Breast epithelium (tissue), 4 donors: ENCODE data around the gene P3H1. TPM values are rescaled to one million over a fixed set of nuclear protein-coding genes. Genes with fewer than 3 reads are reported as not detected.
A peak's percentile ranks its signal among the peaks of the same experiment; 100 is the strongest.

ENCODE experiments used
- DNase-seq, 2 donors: peaks; one replicate each; pipeline ENCODE4 v3.0.0-alpha.2; 2019; ENCODE audit warnings: low spot score in 2 of 2
- H3K27ac ChIP-seq, 2 donors: fragments of 200-600 bp; sonication (generic) in 1 of 2; one replicate each; pipeline ENCODE4 v1.5.1; 2016 to 2019; ENCODE audit warnings: mild to moderate bottlenecking in 1 of 2
- H3K27me3 ChIP-seq, 2 donors: fragments of 200-600 bp; sonication (generic) in 1 of 2; one replicate each; pipeline versions ENCODE4 v1.5.1 to v1.6.0; 2017 to 2019; ENCODE audit warnings: control low read depth in 1 of 2, mild to moderate bottlenecking in 1 of 2
- H3K36me3 ChIP-seq: fragments of 200-600 bp; one replicate; pipeline ENCODE4 v1.5.1; 2019
- H3K4me1 ChIP-seq, 2 donors: fragments of 200-600 bp; sonication (generic); one replicate each; pipeline ENCODE4 v1.5.1; 2016 to 2019; ENCODE audit warnings: control low read depth in 1 of 2
- H3K4me3 ChIP-seq, 3 donors: fragments of 200-600 bp; sonication (generic); 1 replicate in 2 of 3; 2 replicates in 1 of 3; pipeline ENCODE4 v1.5.1; 2016 to 2019; ENCODE audit warnings: mild to moderate bottlenecking in 3 of 3, moderate library complexity in 2 of 3
- H3K9me3 ChIP-seq, 2 donors: fragments of 200-600 bp; sonication (generic) in 1 of 2; one replicate each; pipeline ENCODE4 v1.5.1; 2016 to 2019; ENCODE audit warnings: control low read depth in 1 of 2
- POLR2A ChIP-seq: fragments of 450-650 bp; IDR thresholded peaks from one replicate; pipeline ENCODE4 v1.6.1; 2016; ENCODE audit warnings: antibody characterized with exemption, mild to moderate bottlenecking, moderate library complexity
- POLR2AphosphoS5 ChIP-seq, 3 donors: sonication (generic); formaldehyde crosslinking; IDR thresholded peaks; one replicate each; pipeline ENCODE4 v1.6.1; 2017; ENCODE audit warnings: antibody characterized with exemption in 3 of 3
- intact Hi-C: fragments of 100-400 bp; cut with DNase I; formaldehyde crosslinking; loops from one replicate; pipeline ENCODE4 v1.15.1; 2023; ENCODE audit warnings: low total_unique reads
- total RNA-seq, 3 donors: library from RNA; depleted of rRNA; stranded (reverse); fragments of >200 nt; gene quantifications; one replicate each; pipeline ENCODE4 v1.1.0, GENCODE V29; 2016
- TF ChIP-seq, protein P1 (sequence below), 3 donors: fragments of 450-650 bp; IDR thresholded peaks; one replicate each; pipeline ENCODE4 v1.5.1; 2016 to 2017; ENCODE audit warnings: antibody characterized with exemption in 3 of 3, mild to moderate bottlenecking in 3 of 3, moderate library complexity in 3 of 3

P3H1 gene
- total RNA-seq, 3 donors from 2014 or later: 23.1 to 34.9 (median 34.4) TPM

DNA sequence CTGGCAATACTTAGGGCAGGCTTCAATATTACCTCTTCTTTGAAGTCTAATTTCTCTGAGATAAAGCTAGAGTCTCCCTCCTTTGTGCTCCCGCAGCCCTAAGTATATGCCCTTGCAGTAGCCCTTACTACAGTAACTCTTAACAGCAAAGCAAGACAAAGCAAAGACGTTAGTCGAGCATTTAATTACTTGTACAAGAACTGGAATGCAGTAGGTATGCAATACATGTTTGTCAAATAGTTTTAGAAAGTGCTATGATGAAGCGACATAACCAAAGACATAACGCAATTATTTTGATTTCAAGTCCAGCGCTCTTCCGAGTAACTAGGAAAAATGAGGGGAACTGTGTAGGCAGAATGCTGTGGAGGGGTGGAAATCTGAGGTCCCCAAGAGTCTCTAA, 1.6 kb downstream of the P3H1 start:
- DNase-seq: no peak
- Histone ChIP-seq H3K4me3 (peak overlapping the region; percentile 70 to 98 (median 96)), H3K27me3 (no peaks in the 10 kb centered on the region), H3K27ac (peak overlapping the region; percentile 88 to 89), H3K4me1 (peaks cover 5 to 7% of the 10 kb centered on the region in 2 donors), H3K36me3 (no peaks in the 10 kb centered on the region), H3K9me3 (no peaks in the 10 kb centered on the region)
- intact Hi-C loops: no loop called here
- no peak for TF ChIP-seq POLR2A
- TF ChIP-seq POLR2AphosphoS5 (IDR thresholded peaks at IDR 0.05): no peak
- TF ChIP-seq, protein P1, sequence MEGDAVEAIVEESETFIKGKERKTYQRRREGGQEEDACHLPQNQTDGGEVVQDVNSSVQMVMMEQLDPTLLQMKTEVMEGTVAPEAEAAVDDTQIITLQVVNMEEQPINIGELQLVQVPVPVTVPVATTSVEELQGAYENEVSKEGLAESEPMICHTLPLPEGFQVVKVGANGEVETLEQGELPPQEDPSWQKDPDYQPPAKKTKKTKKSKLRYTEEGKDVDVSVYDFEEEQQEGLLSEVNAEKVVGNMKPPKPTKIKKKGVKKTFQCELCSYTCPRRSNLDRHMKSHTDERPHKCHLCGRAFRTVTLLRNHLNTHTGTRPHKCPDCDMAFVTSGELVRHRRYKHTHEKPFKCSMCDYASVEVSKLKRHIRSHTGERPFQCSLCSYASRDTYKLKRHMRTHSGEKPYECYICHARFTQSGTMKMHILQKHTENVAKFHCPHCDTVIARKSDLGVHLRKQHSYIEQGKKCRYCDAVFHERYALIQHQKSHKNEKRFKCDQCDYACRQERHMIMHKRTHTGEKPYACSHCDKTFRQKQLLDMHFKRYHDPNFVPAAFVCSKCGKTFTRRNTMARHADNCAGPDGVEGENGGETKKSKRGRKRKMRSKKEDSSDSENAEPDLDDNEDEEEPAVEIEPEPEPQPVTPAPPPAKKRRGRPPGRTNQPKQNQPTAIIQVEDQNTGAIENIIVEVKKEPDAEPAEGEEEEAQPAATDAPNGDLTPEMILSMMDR (IDR thresholded peaks at IDR 0.05): no peak

DNA sequence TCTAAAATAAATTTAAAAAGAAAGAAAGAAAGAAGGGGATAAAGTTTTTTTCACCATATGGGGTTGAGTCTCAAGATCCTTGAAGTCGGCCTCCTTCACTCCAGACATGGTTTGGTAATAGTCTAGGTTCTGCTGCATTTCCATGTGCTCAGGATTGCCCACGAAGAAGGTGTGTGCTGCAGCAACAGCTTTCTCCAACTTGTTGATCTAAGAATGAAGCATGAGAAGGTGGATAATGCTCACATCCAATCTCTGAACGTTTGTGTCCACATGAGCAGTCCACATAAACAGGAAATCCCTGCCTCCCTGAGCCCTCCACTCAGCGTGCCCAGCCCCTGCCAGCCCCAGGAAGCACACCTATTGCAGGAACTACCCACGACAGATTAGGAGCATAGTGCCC, 4.6 kb downstream of the P3H1 start:
- TF ChIP-seq POLR2AphosphoS5 (IDR thresholded peaks at IDR 0.05) (no peak), POLR2A (no peak)
- TF ChIP-seq, protein P1 (IDR thresholded peaks at IDR 0.05): no peak
- DNase-seq: no peak
- no peaks in the 10 kb centered on the region for H3K9me3 ChIP-seq
- intact Hi-C loops: no loop called here
- no peak overlapping the region for H3K4me3 ChIP-seq
- H3K27me3 ChIP-seq: no peaks in the 10 kb centered on the region
- H3K36me3 ChIP-seq: no peaks in the 10 kb centered on the region
- peaks cover 0 to 5% of the 10 kb centered on the region in 2 donors for H3K4me1 ChIP-seq
- H3K27ac ChIP-seq: peak overlapping the region; percentile 28 to 45

DNA sequence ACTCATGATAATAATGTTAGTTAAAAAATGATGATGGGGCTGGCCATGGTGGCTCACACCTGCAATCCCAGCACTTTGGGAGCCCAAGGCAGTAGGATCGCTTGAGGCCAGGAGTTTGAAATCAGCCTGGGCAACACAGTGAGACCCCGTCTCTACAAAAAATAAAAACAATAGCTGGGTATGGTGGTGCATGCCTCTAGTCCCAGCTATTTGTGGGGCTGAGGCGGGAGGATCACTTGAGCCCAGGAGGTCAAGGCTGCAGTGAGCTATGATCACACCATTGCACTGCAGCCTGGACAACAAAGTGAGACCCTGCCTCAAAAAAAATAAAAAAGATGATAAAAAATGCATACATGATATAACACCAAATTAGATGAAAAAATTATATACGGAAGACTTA, 5.3 kb downstream of the P3H1 start:
- TF ChIP-seq, protein P1 (IDR thresholded peaks at IDR 0.05): no peak
- no peak for TF ChIP-seq POLR2AphosphoS5 (IDR thresholded peaks at IDR 0.05)
- TF ChIP-seq POLR2A: no peak
- no peaks in the 10 kb centered on the region for H3K9me3 ChIP-seq
- DNase-seq: no peak
- H3K4me3 ChIP-seq: no peak overlapping the region
- peaks cover 0 to 5% of the 10 kb centered on the region in 2 donors for H3K4me1 ChIP-seq
- intact Hi-C loops: no loop called here
- H3K36me3 ChIP-seq: no peaks in the 10 kb centered on the region
- H3K27ac ChIP-seq: no peak overlapping the region
- no peaks in the 10 kb centered on the region for H3K27me3 ChIP-seq

DNA sequence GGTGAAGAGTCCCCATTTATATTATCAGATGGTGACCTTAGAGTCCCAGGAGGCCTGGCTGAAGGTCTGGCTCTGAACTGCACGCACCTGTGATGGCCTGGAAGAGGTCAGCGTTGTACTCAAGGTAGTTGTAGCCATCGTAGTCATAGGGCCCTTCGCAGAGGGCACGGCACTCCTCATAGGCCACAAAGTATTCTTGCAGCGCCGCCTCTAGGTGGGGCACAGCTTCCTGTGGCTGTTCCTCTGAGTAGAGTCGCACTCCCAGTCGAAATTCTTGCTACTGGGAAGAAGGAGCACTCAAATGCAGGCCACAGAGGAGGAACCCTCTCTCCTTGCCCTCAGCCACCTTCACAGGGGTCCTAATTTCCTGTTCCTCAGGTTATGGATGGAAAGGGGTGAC, 7.7 kb downstream of the P3H1 start:
- intact Hi-C loops: no loop called here
- H3K4me3 ChIP-seq: no peak overlapping the region
- TF ChIP-seq POLR2A (no peak), POLR2AphosphoS5 (IDR thresholded peaks at IDR 0.05) (no peak)
- TF ChIP-seq, protein P1 (IDR thresholded peaks at IDR 0.05): no peak
- DNase-seq: no peak
- H3K27me3 ChIP-seq: no peaks in the 10 kb centered on the region
- H3K4me1 ChIP-seq: no peaks in the 10 kb centered on the region
- no peaks in the 10 kb centered on the region for H3K9me3 ChIP-seq
- H3K27ac ChIP-seq: no peak overlapping the region
- no peaks in the 10 kb centered on the region for H3K36me3 ChIP-seq

DNA sequence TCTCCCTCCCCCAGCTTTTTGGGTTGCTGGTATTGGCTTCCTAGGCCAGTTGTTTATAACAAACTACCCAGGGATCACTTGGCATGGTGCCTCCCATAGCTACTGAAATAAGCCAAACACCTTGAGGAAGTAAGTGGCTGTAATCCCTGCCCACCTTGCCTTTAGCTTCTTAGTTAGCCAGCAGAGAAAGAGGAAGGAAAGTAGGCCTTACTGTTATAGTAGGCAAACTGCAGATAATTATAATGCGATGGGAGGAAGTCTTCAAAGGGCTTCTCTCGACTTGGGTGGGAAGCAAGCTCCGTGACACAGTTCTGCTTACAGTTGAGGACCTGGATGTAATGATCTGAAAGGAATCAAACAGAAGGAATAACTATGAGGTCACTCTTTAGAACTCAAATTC, 8.2 kb downstream of the P3H1 start:
- intact Hi-C loops: no loop called here
- Histone ChIP-seq H3K4me3 (no peak overlapping the region), H3K27ac (no peak overlapping the region), H3K9me3 (no peaks in the 10 kb centered on the region), H3K36me3 (no peaks in the 10 kb centered on the region), H3K4me1 (no peaks in the 10 kb centered on the region), H3K27me3 (no peaks in the 10 kb centered on the region)
- no peak for DNase-seq
- TF ChIP-seq POLR2AphosphoS5 (IDR thresholded peaks at IDR 0.05) (no peak), POLR2A (no peak)
- TF ChIP-seq, protein P1 (IDR thresholded peaks at IDR 0.05): no peak
